ENCODE results near the gene LRP1.
A peak's percentile ranks its signal among the peaks of the same experiment; 100 is the strongest.

LRP1 gene

DNA sequence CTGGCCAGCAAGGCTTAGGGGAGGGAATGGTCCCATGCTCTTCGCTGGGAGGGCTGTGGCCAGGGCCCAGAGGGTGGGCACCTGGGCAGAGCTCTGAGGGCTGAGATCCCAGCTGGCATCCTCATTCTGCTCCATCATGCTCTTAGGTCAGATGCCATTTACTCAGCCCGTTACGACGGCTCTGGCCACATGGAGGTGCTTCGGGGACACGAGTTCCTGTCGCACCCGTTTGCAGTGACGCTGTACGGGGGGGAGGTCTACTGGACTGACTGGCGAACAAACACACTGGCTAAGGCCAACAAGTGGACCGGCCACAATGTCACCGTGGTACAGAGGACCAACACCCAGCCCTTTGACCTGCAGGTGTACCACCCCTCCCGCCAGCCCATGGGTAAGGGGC is 49.9 kb downstream of the LRP1 start:
- ATAC-seq, result no peak

GRCh38 chr12:57179331-57180086 is 51.2 kb downstream of the LRP1 start:
- no peak for ATAC-seq

GRCh38 chr12:57180321-57180989 is 52.2 kb downstream of the LRP1 start:
- ATAC-seq, result no peak

DNA sequence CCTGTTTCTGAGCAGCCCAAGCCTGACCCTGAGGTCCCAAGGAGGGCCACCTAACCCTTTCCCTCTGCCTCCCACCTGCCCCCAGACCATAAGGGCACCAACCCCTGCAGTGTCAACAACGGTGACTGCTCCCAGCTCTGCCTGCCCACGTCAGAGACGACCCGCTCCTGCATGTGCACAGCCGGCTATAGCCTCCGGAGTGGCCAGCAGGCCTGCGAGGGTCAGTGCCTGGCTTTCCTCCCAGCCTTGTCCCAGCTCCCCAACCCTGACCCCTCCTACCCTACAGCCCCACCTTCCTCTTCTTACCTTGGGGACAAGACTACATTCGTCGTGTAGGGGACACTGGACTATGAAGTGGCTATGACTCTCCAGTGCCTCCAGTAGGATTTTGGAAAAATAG is 52.8 kb downstream of the LRP1 start:
- ATAC-seq, result no peak

GRCh38 chr12:57181561-57182155 is 53.4 kb downstream of the LRP1 start:
- no peak for ATAC-seq

- ATAC-seq, result peak; percentile 92 to 96
These were observed 54.8 kb downstream of the LRP1 start for GRCh38 chr12:57182918-57183575.

- ATAC-seq, result no peak
These were observed 55.8 kb downstream of the LRP1 start for GRCh38 chr12:57183939-57184725.

- no peak for ATAC-seq
These were observed 57.1 kb downstream of the LRP1 start for GRCh38 chr12:57185403-57185802.

DNA sequence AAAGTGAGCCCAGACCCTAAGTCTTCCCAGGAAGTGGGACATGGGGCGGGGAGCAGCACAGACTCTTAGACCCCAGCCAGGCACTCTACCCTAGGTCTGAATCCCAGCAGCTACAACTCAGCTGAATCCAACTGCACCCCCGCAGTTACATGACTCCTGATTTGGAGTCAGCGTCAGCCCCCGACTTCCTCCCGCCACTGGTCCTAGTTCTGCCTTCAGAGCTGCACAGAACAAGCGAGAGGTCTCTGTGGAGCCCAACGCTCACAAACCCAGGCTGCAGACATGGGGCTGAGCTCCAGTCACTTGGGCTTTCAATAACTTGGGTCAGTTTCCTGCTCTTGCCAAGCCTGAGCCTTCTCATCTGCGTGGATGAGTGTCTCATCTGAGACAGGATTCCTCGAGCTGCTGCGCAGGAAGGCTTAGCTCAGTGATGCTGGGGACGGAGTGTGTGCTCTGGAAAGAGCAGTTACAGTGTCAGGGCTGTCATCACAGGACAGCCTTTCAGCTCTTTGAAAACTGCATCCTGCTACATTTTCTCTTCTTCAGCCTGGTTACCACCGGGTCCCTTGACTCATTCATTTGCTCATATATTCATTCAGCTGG is 57.7 kb downstream of the LRP1 start:
- ATAC-seq, result no peak

GRCh38 chr12:57187222-57188089 is 59.2 kb downstream of the LRP1 start:
- ATAC-seq, result no peak

- no peak for ATAC-seq
These were observed 59.8 kb downstream of the LRP1 start for GRCh38 chr12:57188090-57188425.

DNA sequence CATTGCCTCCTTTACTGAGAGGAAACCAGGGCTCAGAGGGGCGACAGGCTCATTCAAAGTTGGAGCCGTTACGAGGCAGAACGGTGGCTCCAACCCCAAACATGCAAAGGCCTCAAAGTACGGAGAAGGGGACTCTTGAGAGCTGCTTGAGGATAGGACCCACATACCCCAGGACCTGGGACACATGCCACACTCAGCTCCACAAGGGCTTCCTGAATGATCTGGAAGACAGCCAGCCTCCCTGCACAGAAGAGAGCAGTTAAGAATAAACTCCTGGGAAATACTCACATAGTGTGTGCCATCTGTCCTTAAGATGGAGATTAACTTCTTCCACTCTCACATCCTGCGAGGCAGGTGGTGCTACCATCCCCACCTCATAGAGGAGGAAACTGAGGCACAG is 61.8 kb downstream of the LRP1 start:
- no peak for ATAC-seq

DNA sequence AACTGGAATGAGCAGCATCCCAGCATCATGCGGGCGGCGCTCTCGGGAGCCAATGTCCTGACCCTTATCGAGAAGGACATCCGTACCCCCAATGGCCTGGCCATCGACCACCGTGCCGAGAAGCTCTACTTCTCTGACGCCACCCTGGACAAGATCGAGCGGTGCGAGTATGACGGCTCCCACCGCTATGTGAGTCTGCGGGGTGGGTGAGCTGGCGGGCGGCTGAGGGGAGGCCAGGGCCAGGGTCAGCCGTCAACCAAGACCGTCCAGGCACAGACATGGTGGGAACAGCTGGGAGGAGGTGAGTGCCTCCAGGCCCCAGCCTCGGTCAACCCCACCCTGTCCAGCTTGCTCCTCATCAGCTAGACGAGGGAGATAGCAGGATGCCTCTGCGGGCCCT is 62.5 kb downstream of the LRP1 start:
- no peak for ATAC-seq

DNA sequence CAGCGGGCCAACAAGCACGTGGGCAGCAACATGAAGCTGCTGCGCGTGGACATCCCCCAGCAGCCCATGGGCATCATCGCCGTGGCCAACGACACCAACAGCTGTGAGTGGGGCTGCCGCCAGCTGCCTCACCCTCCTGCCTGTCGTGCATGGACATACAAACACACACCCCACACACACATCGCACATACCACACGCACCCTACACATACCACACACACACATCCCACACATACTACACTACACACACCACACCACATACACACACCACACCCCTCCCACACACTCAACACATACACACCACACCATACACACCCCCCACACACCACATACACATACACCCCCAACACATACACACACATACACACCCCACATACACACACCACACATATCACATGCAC is 63.1 kb downstream of the LRP1 start:
- no peak for ATAC-seq

GRCh38 chr12:57192920-57193319 is 64.6 kb downstream of the LRP1 start:
- no peak for ATAC-seq

- no peak for ATAC-seq
These were observed 65.5 kb downstream of the LRP1 start for GRCh38 chr12:57193706-57194245.

DNA sequence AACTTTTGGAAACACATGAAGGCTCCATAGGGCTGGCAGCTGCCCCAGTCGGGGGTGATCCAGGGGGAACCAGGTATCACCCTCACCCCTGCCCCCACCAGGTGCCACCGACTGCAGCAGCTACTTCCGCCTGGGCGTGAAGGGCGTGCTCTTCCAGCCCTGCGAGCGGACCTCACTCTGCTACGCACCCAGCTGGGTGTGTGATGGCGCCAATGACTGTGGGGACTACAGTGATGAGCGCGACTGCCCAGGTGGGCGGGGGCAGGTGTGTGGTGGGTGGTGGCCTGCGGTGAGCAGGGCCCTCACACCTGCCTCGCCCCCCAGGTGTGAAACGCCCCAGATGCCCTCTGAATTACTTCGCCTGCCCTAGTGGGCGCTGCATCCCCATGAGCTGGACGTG is 66.0 kb downstream of the LRP1 start:
- ATAC-seq, result no peak

GRCh38 chr12:57195186-57195585 is 66.9 kb downstream of the LRP1 start:
- no peak for ATAC-seq

GRCh38 chr12:57195611-57196371 is 67.5 kb downstream of the LRP1 start:
- peak in 1 of 2 donors; percentile 15 for ATAC-seq

GRCh38 chr12:57196439-57196838 is 68.2 kb downstream of the LRP1 start:
- ATAC-seq, result no peak
